ENCODE measurements around the gene APOL1.
"Not testable (repeated sequence)": the region's sequence is repeated elsewhere in the genome, so short reads cannot be mapped to it uniquely, and the experiment has no call there.

APOL1 gene

GRCh38 chr22:36285017-36285416 lies 32.1 kb downstream of the APOL1 start:
- no peak overlapping the region for H3K4me3 ChIP-seq (replicated peaks in 1 of 2; ENCODE audit: low read depth in 2 of 2, low read length in 2 of 2)
- no peak for DNase-seq (ENCODE audit: low read depth in 2 of 2)
- TF ChIP-seq CTCF (IDR thresholded peaks at IDR 0.05; ENCODE audit: low read depth, low read length): no peak

DNA sequence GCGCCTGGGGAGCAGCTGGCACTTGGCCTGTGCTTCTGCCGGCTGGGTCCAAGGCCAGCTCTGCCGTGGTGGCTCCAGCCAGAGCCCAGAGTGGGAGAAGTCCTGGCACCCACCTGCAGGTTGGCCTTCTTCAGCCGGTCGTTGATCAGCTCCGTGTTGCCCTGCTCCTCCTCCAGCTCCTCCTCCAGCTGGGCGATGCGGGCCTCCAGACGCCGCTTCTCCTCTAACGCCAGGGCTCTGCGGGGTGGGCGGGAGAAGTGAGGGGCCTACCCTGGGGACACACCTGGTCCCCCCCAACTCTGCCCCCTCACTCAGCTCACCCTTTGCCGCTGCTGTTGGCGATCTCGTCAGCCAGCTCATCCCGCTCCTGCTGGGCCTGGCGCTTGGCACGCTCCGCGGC lies 32.6 kb downstream of the APOL1 start:
- no peak for TF ChIP-seq CTCF (IDR thresholded peaks at IDR 0.05; ENCODE audit: low read depth, low read length)
- H3K4me3 ChIP-seq (replicated peaks in 1 of 2; ENCODE audit: low read depth in 2 of 2, low read length in 2 of 2): no peak overlapping the region
- no peak for DNase-seq (ENCODE audit: low read depth in 2 of 2)

DNA sequence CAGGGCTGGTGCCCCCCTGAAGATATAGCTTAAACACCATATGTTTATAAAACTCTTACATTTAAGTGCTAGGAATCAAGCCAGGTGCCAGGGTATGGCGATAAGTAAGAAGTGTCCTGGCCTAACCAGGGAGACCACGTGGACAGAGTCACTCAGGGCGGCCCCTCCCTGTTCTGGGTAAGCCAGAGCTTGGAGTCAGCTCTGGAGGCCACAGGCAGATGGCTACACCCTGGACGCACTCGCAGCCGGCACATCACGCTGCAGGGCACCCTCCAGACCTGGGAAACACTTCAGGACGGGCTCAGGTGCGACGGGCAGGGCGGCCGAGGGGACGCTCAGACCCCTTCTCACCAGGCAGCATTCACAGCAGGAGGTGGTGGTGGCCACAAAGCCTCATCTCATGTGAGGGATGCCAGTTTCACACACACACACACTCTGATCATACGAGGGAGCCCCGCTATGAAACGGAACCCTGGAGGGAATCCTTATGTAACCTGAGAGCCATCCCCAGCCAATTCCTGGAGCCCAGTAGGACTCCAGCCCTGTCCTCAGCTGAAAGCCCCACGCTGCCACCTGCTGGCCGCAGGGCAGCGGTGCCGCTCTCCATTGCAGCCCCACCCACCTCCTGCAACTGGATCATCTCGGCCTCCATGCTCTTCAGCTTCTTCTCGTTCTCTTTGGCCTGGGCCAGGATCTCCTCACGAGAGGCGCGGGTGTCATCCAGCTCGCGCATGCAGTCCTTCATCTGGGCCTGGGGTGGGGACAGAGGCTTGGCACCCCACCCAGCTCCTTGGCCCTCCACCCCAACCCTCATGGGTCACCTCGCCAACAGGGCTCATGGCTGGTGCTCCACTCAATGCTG lies 33.4 kb downstream of the APOL1 start:
- TF ChIP-seq CTCF (IDR thresholded peaks at IDR 0.05; ENCODE audit: low read depth, low read length): peak; percentile 94
- no peak overlapping the region for H3K4me3 ChIP-seq (replicated peaks in 1 of 2; ENCODE audit: low read depth in 2 of 2, low read length in 2 of 2)
- peak; percentile 76 to 83 for DNase-seq (ENCODE audit: low read depth in 2 of 2)

DNA sequence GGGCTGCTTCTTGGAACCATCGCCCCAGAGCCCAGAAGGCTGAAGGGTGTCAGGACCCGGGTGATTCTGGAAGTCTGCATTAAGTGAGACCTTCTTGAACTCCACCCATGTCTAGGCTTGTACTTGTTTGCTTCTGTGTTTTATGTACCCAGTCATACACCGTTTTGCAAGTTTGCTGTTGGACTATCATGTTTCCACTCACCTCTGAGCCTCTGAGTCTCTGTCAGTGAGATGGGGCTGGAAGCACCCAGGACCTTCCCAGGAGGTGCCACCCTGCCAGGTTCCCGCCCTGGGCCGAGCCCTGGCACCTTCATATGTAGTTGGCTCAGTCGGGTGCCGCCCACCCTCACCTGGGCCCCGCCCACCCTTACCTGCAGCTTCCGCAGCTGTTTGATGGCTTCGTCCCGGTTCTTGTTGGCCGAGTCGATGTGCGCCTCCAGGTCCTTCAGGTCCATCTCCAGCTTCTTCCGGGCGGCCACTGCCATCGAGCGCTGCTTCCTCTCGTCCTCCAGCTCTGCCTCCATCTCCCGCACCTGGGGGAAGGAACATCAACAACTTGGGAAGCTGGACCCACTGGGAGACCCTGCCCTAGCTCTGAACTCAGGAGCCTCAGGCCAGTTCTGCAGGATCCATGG lies 35.1 kb downstream of the APOL1 start:
- no peak for TF ChIP-seq CTCF (IDR thresholded peaks at IDR 0.05; ENCODE audit: low read depth, low read length)
- no peak overlapping the region for H3K4me3 ChIP-seq (replicated peaks in 1 of 2; ENCODE audit: low read depth in 2 of 2, low read length in 2 of 2)
- peak in 1 of 2 donors; percentile 37 for DNase-seq (ENCODE audit: low read depth in 2 of 2)

DNA sequence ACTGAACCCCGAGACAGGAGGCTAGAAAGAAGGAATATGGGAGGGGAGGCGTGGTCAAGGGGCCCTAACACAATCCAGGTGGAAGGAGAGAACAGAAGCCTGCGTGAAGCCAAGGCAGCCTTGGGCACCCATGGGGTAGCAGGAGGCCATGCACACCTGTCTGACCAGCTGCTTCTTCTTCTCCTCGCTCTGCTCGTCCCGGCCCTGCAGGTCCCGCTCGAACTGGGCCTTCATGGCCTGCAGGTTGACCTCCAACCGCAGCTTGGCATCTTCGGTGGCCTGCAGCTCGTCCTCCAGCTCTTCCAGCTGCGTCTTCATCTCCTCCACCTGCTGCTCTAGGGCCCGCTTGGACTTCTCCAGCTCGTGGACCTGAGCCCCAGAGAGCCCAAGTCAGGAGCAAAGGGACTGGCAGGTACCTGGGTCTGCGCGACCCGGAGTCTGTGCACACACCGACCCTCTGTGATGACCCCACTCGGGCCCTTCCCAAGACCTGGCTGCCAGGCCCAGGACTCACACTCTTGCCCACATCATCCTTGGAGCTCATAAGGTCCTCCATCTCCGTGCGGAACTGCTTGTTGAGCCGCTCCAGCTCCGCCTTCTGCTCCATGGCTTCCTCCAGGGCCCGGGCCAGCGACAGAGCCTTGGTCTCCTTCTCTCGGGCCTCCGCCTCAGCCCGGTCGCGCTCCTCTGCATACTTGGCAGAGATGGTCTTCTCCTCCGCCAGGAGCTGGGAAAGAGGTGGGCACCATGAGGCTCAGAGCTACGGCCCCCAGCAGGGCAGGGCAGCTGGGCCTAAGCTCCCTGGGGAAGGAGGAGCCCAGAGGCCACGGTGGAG lies 35.9 kb downstream of the APOL1 start:
- no peak overlapping the region for H3K4me3 ChIP-seq (replicated peaks in 1 of 2; ENCODE audit: low read depth in 2 of 2, low read length in 2 of 2)
- no peak for TF ChIP-seq CTCF (IDR thresholded peaks at IDR 0.05; ENCODE audit: low read depth, low read length)
- no peak for DNase-seq (ENCODE audit: low read depth in 2 of 2)

GRCh38 chr22:36289406-36289870 lies 36.5 kb downstream of the APOL1 start:
- no peak overlapping the region for H3K4me3 ChIP-seq (replicated peaks in 1 of 2; ENCODE audit: low read depth in 2 of 2, low read length in 2 of 2)
- no peak for TF ChIP-seq CTCF (IDR thresholded peaks at IDR 0.05; ENCODE audit: low read depth, low read length)

GRCh38 chr22:36289948-36290371 lies 37.0 kb downstream of the APOL1 start:
- not testable (repeated sequence) for DNase-seq (ENCODE audit: low read depth in 2 of 2); H3K4me3 ChIP-seq (replicated peaks in 1 of 2; ENCODE audit: low read depth in 2 of 2, low read length in 2 of 2)

More at GRCh38 chr22:36289406-36289870, 36.5 kb downstream of the APOL1 start:
- no peak for DNase-seq (ENCODE audit: low read depth in 2 of 2)

DNA sequence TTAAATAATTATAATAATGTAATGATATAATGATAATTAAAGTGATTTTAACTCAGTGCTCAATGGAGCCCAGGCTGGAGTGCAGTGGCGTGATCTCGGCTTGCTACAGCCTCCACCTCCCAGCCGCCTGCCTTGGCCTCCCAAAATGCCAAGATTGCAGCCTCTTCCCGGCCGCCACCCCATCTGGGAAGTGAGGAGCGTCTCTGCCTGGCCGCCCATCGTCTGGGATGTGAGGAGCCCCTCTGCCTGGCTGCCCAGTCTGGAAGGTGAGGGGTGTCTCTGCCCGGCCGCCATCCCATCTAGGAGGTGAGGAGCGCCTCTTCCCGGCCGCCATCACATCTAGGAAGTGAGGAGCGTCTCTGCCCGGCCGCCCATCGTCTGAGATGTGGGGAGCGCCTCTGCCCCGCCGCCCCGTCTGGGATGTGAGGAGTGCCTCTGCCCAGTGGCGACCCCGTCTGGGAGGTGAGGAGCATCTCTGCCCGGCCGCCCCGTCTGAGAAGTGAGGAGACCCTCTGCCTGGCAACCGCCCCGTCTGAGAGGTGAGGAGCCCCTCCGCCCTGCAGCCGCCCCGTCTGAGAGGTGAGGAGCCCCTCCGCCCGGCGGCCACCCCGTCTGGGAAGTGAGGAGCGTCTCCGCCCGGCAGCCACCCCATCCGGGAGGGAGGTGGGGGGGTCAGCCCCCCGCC lies 37.6 kb downstream of the APOL1 start:
- not testable (repeated sequence) for H3K4me3 ChIP-seq (replicated peaks in 1 of 2; ENCODE audit: low read depth in 2 of 2, low read length in 2 of 2); DNase-seq (ENCODE audit: low read depth in 2 of 2)
